ENCODE data around the gene TBC1D20. TPM values are rescaled to one million over a fixed set of nuclear protein-coding genes. Genes with fewer than 3 reads are reported as not detected.
"Not testable (repeated sequence)": the region's sequence is repeated elsewhere in the genome, so short reads cannot be mapped to it uniquely, and the experiment has no call there.

TBC1D20 gene
- total RNA-seq, 8 experiments from 2014 or later: 13.1 to 31.4 (median 20.3) TPM

- WGBS, 10 experiments: 71 to 100% (median 88%) methylated on average over 1 to 8 of the region's 8 CpGs
- no peaks in the 10 kb centered on the region for H3K4me1 ChIP-seq (replicated peaks in 1 of 2)
- no peak for ATAC-seq (replicated peaks in 6 of 8)
- in situ Hi-C loops (cut with MboI; ENCODE audit: low pct_unique_long_range_greater_than_20kb in 2 of 9, low sequenced_read_pairs in 9 of 9, unreplicated experiment in 9 of 9): no loop called here
- H3K27ac ChIP-seq: no peak overlapping the region
- no peak overlapping the region for H3K4me3 ChIP-seq
These were observed 7.6 kb upstream of the TBC1D20 start for GRCh38 chr20:469746-470490.

- in situ Hi-C loops (cut with MboI; ENCODE audit: low pct_unique_long_range_greater_than_20kb in 2 of 9, low sequenced_read_pairs in 9 of 9, unreplicated experiment in 9 of 9): no loop called here
- no peak overlapping the region for H3K27ac ChIP-seq
- ATAC-seq (replicated peaks in 6 of 8): no peak
- no peak overlapping the region for H3K4me3 ChIP-seq
- peaks cover 0 to 2% of the 10 kb centered on the region in 2 donors for H3K4me1 ChIP-seq (replicated peaks in 1 of 2)
- WGBS, 10 experiments: 38 to 74% (median 65%) methylated on average over 1 to 6 of the region's 7 CpGs; no CpG with 5 or more reads in 1 of the 10 experiments
These were observed 5.4 kb upstream of the TBC1D20 start for GRCh38 chr20:467755-468154.

GRCh38 chr20:461254-462198 lies 807 bp downstream of the TBC1D20 start:
- in situ Hi-C loops (cut with MboI; ENCODE audit: low pct_unique_long_range_greater_than_20kb in 2 of 9, low sequenced_read_pairs in 9 of 9, unreplicated experiment in 9 of 9): no loop called here
- WGBS, 10 experiments: 0 to 32% (median 25%) methylated on average over 2 to 28 of the region's 60 CpGs; no CpG with 5 or more reads in 1 of the 10 experiments
- Histone ChIP-seq H3K4me1 (replicated peaks in 1 of 2) (peaks cover 15 to 25% of the 10 kb centered on the region in 2 donors), H3K4me3 (peak overlapping the region; percentile 63 to 100 (median 80)), H3K27ac (peak overlapping the region; percentile 82 to 89)
- ATAC-seq (replicated peaks in 6 of 8): peak in 7 of 8 experiments; percentile 47 to 66 (median 57)

- Histone ChIP-seq H3K4me3 (peak overlapping the region in 3 of 5 donors; percentile 5 to 80 (median 63)), H3K27ac (no peak overlapping the region), H3K4me1 (replicated peaks in 1 of 2) (peaks cover 15 to 25% of the 10 kb centered on the region in 2 donors)
- no peak for ATAC-seq (replicated peaks in 6 of 8)
- 0 to 100% (median 69%) methylated on average over 1 to 2 of the region's 2 CpGs for WGBS, 10 experiments
- in situ Hi-C loops (cut with MboI; ENCODE audit: low pct_unique_long_range_greater_than_20kb in 2 of 9, low sequenced_read_pairs in 9 of 9, unreplicated experiment in 9 of 9): no loop called here
These were observed 1.6 kb downstream of the TBC1D20 start for GRCh38 chr20:460707-461106.

- H3K4me1 ChIP-seq (replicated peaks in 1 of 2): peaks cover 15 to 25% of the 10 kb centered on the region in 2 donors
- 0 to 43% (median 17%) methylated on average over 1 to 3 of the region's 3 CpGs; no CpG with 5 or more reads in 1 of the 10 experiments for WGBS, 10 experiments
- in situ Hi-C loops (cut with MboI; ENCODE audit: low pct_unique_long_range_greater_than_20kb in 2 of 9, low sequenced_read_pairs in 9 of 9, unreplicated experiment in 9 of 9): no loop called here
- no peak overlapping the region for H3K27ac ChIP-seq
- H3K4me3 ChIP-seq: peak overlapping the region in 2 of 5 donors; percentile 63 to 80
- no peak for ATAC-seq (replicated peaks in 6 of 8)
These were observed 2.2 kb downstream of the TBC1D20 start for GRCh38 chr20:460180-460579.

GRCh38 chr20:458776-459175 lies 3.6 kb downstream of the TBC1D20 start:
- H3K27ac ChIP-seq: no peak overlapping the region
- 25 to 89% (median 70%) methylated on average over 2 to 6 of the region's 6 CpGs; no CpG with 5 or more reads in 2 of the 10 experiments for WGBS, 10 experiments
- peaks cover 15 to 25% of the 10 kb centered on the region in 2 donors for H3K4me1 ChIP-seq (replicated peaks in 1 of 2)
- in situ Hi-C loops (cut with MboI; ENCODE audit: low pct_unique_long_range_greater_than_20kb in 2 of 9, low sequenced_read_pairs in 9 of 9, unreplicated experiment in 9 of 9): no loop called here
- no peak for ATAC-seq (replicated peaks in 6 of 8)
- H3K4me3 ChIP-seq: no peak overlapping the region

- Histone ChIP-seq H3K27ac (no peak overlapping the region), H3K4me1 (replicated peaks in 1 of 2) (peaks cover under 1 to 10% of the 10 kb centered on the region in 2 donors), H3K4me3 (no peak overlapping the region)
- in situ Hi-C loops (cut with MboI; ENCODE audit: low pct_unique_long_range_greater_than_20kb in 2 of 9, low sequenced_read_pairs in 9 of 9, unreplicated experiment in 9 of 9): no loop called here
- 50 to 100% (median 100%) methylated on average over 1 to 3 of the region's 3 CpGs; no CpG with 5 or more reads in 1 of the 10 experiments for WGBS, 10 experiments
- ATAC-seq (replicated peaks in 6 of 8): no peak
These were observed 7.4 kb downstream of the TBC1D20 start for GRCh38 chr20:454951-455350.

GRCh38 chr20:452021-452420 lies 10.3 kb downstream of the TBC1D20 start:
- ATAC-seq (replicated peaks in 6 of 8); H3K27ac ChIP-seq; in situ Hi-C loops (cut with MboI; ENCODE audit: low pct_unique_long_range_greater_than_20kb in 2 of 9, low sequenced_read_pairs in 9 of 9, unreplicated experiment in 9 of 9); H3K4me1 ChIP-seq (replicated peaks in 1 of 2); H3K4me3 ChIP-seq: not testable (repeated sequence)
- 80 to 100% (median 99%) methylated on average over 1 to 8 of the region's 11 CpGs; no CpG with 5 or more reads in 2 of the 10 experiments for whole genome bisulfite sequencing, 10 experiments

- Histone ChIP-seq H3K4me1 (replicated peaks in 1 of 2) (no peaks in the 10 kb centered on the region), H3K4me3 (no peak overlapping the region), H3K27ac (no peak overlapping the region)
- in situ Hi-C loops (cut with MboI; ENCODE audit: low pct_unique_long_range_greater_than_20kb in 2 of 9, low sequenced_read_pairs in 9 of 9, unreplicated experiment in 9 of 9): no loop called here
- 67 to 100% (median 96%) methylated on average over 1 to 5 of the region's 5 CpGs; no CpG with 5 or more reads in 1 of the 10 experiments for WGBS, 10 experiments
- no peak for ATAC-seq (replicated peaks in 6 of 8)
These were observed 16.6 kb downstream of the TBC1D20 start for GRCh38 chr20:445514-446336.

- 38 to 85% (median 64%) methylated on average over 1 to 9 of the region's 12 CpGs; no CpG with 5 or more reads in 3 of the 10 experiments for WGBS, 10 experiments
- peak in 4 of 8 experiments; percentile 29 to 52 (median 40) for ATAC-seq (replicated peaks in 6 of 8)
- in situ Hi-C loops (cut with MboI; ENCODE audit: low pct_unique_long_range_greater_than_20kb in 2 of 9, low sequenced_read_pairs in 9 of 9, unreplicated experiment in 9 of 9): no loop called here
- Histone ChIP-seq H3K4me3 (no peak overlapping the region), H3K27ac (no peak overlapping the region), H3K4me1 (replicated peaks in 1 of 2) (no peaks in the 10 kb centered on the region)
These were observed 17.4 kb downstream of the TBC1D20 start for GRCh38 chr20:444862-445426.

GRCh38 chr20:444117-444516 lies 18.2 kb downstream of the TBC1D20 start:
- no peak overlapping the region for H3K27ac ChIP-seq
- no peak overlapping the region for H3K4me3 ChIP-seq
- no peak for ATAC-seq (replicated peaks in 6 of 8)
- WGBS, 10 experiments: 55 to 100% (median 92%) methylated on average over 1 to 3 of the region's 3 CpGs; no CpG with 5 or more reads in 2 of the 10 experiments
- in situ Hi-C loops (cut with MboI; ENCODE audit: low pct_unique_long_range_greater_than_20kb in 2 of 9, low sequenced_read_pairs in 9 of 9, unreplicated experiment in 9 of 9): no loop called here
- H3K4me1 ChIP-seq (replicated peaks in 1 of 2): no peaks in the 10 kb centered on the region

- in situ Hi-C loops (cut with MboI; ENCODE audit: low pct_unique_long_range_greater_than_20kb in 2 of 9, low sequenced_read_pairs in 9 of 9, unreplicated experiment in 9 of 9): no loop called here
- H3K4me1 ChIP-seq (replicated peaks in 1 of 2): no peaks in the 10 kb centered on the region
- no peak overlapping the region for H3K27ac ChIP-seq
- WGBS, 10 experiments: 86 to 100% (median 94%) methylated on average over 1 to 4 of the region's 4 CpGs
- no peak for ATAC-seq (replicated peaks in 6 of 8)
- no peak overlapping the region for H3K4me3 ChIP-seq
These were observed 19.0 kb downstream of the TBC1D20 start for GRCh38 chr20:443223-443775.

All from motor neuron (in vitro differentiated cells).